Keratinocyte (primary cell): ENCODE results near the gene KRR1. TPM values are rescaled to one million over a fixed set of nuclear protein-coding genes. Genes with fewer than 3 reads are reported as not detected.
"Not testable (repeated sequence)": the region's sequence is repeated elsewhere in the genome, so short reads cannot be mapped to it uniquely, and the experiment has no call there.

Source experiments
- DNase-seq: peaks from one replicate; pipeline ENCODE4 v3.0.0-alpha.2; 2011; ENCODE audit warnings: low read depth, missing footprints, low spot score
- FAIRE-seq: peaks from 2 replicates; lab custom pipeline; 2011; peaks lifted over from hg19 to GRCh38; lab: Jason Lieb, UNC
- H2AFZ ChIP-seq: 2 replicates; pipeline ENCODE4 v1.6.0; 2012; ENCODE audit warnings: low read length, control low read depth, inconsistent platforms; ENCODE audit not compliant: control insufficient read depth
- H3K27ac ChIP-seq: 2 replicates; pipeline ENCODE4 v1.5.1; 2011; ENCODE audit warnings: low read length; ENCODE audit not compliant: control insufficient read depth, insufficient read depth
- H3K27me3 ChIP-seq: 3 replicates; pipeline ENCODE4 v1.6.0; 2011; ENCODE audit warnings: low read length; ENCODE audit not compliant: control insufficient read depth, insufficient read depth; ENCODE audit errors: extremely low read depth
- H3K36me3 ChIP-seq, 2 experiments: 2 replicates in 1 of 2; 3 replicates in 1 of 2; pipeline ENCODE4 v1.5.1; 2011; ENCODE audit warnings: low read length in 2 of 2, mild to moderate bottlenecking in 1 of 2; ENCODE audit not compliant: control insufficient read depth in 2 of 2, insufficient read depth in 2 of 2; ENCODE audit errors: extremely low read depth in 1 of 2
- H3K4me1 ChIP-seq: 3 replicates; pipeline ENCODE4 v1.5.1; 2011; ENCODE audit warnings: low read length; ENCODE audit not compliant: control insufficient read depth, insufficient read depth; ENCODE audit errors: extremely low read depth
- H3K4me2 ChIP-seq: 3 replicates; pipeline ENCODE4 v1.6.0; 2011; ENCODE audit warnings: low read depth, low read length; ENCODE audit not compliant: control insufficient read depth, insufficient read depth; ENCODE audit errors: extremely low read depth
- H3K4me3 ChIP-seq, 3 experiments: fragments of 200-600 bp in 1 of 3; sonication (generic) in 1 of 3; 2 replicates in 2 of 3; 3 replicates in 1 of 3; pipeline ENCODE4 v1.5.1; 2011 to 2016; ENCODE audit warnings: low read length in 3 of 3, mild to moderate bottlenecking in 3 of 3, control low read depth in 2 of 3, inconsistent platforms in 1 of 3, low read depth in 1 of 3, mixed read lengths in 1 of 3, mixed run types in 1 of 3, moderate library complexity in 1 of 3; ENCODE audit not compliant: control insufficient read depth in 2 of 3, insufficient read depth in 2 of 3; ENCODE audit errors: extremely low read depth in 1 of 3
- H3K79me2 ChIP-seq: 2 replicates; pipeline ENCODE4 v1.6.0; 2012; ENCODE audit warnings: low read length; ENCODE audit not compliant: control insufficient read depth, insufficient read depth
- H3K9ac ChIP-seq: 3 replicates; pipeline ENCODE4 v1.6.0; 2011; ENCODE audit warnings: low read length; ENCODE audit not compliant: control insufficient read depth, insufficient read depth; ENCODE audit errors: extremely low read depth
- H3K9me1 ChIP-seq: 3 replicates; pipeline ENCODE4 v1.6.0; 2011; ENCODE audit warnings: low read length; ENCODE audit not compliant: control insufficient read depth, insufficient read depth; ENCODE audit errors: extremely low read depth
- H3K9me3 ChIP-seq: 2 replicates; pipeline ENCODE4 v1.5.1; 2012; ENCODE audit warnings: low read depth, low read length; ENCODE audit not compliant: control insufficient read depth
- H4K20me1 ChIP-seq: 3 replicates; pipeline ENCODE4 v1.6.0; 2011; ENCODE audit warnings: low read length; ENCODE audit not compliant: control insufficient read depth, insufficient read depth; ENCODE audit errors: extremely low read depth
- CTCF ChIP-seq, 3 experiments: IDR thresholded peaks in 1 of 3; conservative IDR thresholded peaks in 1 of 3; optimal IDR thresholded peaks in 1 of 3; 2 replicates in 2 of 3; 3 replicates in 1 of 3; pipeline versions ENCODE3 to v1.5.1; 2011; ENCODE audit warnings: low read length in 3 of 3, mild to moderate bottlenecking in 3 of 3, moderate library complexity in 2 of 3, control low read depth in 1 of 3, inconsistent platforms in 1 of 3; ENCODE audit not compliant: insufficient read depth in 2 of 3; ENCODE audit errors: extremely low read depth in 1 of 3
- EZH2 ChIP-seq: IDR thresholded peaks from one replicate; pipeline ENCODE4 v1.6.1; 2012; ENCODE audit warnings: inconsistent platforms, mild to moderate bottlenecking, low read length, moderate library complexity
- dilution Hi-C: fragments of 300-500 bp; cut with MboI; formaldehyde crosslinking; loops from one replicate; pipeline ENCODE4 v1.7.0; 2020; ENCODE audit warnings: low sequenced_read_pairs; ENCODE audit not compliant: extremely low pct_ligation_motif_present
- polyA plus RNA-seq, 5 experiments: library from polyadenylated mRNA; depleted of rRNA in 3 of 5; stranded (reverse) in 3 of 5; stranded (forward) in 1 of 5; unstranded in 1 of 5; fragments of >200 nt; gene quantifications; 1 replicate in 1 of 5; 2 replicates in 3 of 5; 3 replicates in 1 of 5; pipeline versions ENCODE4 v1.2.1 to v1.2.3, GENCODE V29; 2011 to 2012; ENCODE audit warnings: missing spikeins in 2 of 5, low read depth in 1 of 5, low replicate concordance in 1 of 5

The KRR1 gene
- polyA plus RNA-seq, 1 donor (not counting 4 experiments of a cell fraction or from before 2014, with no cell fraction given): 74.7 TPM

GRCh38 chr12:75487308-75487707 lies 24.1 kb downstream of the KRR1 start:
- no peaks in the 10 kb centered on the region for H3K9me1 ChIP-seq
- H3K4me3 ChIP-seq: no peak overlapping the region
- DNase-seq (no peak), FAIRE-seq (no peak)
- no peaks in the 10 kb centered on the region for H3K36me3 ChIP-seq
- H4K20me1 ChIP-seq: no peaks in the 10 kb centered on the region
- no peaks in the 10 kb centered on the region for H3K27me3 ChIP-seq
- no peaks in the 10 kb centered on the region for H3K79me2 ChIP-seq
- no peak overlapping the region for H3K9ac ChIP-seq
- H3K4me1 ChIP-seq: peaks cover 15% of the 10 kb centered on the region
- no peak overlapping the region for H3K4me2 ChIP-seq
- H2AFZ ChIP-seq: no peak overlapping the region
- H3K27ac ChIP-seq: no peak overlapping the region
- TF ChIP-seq EZH2 (no peak), CTCF (optimal IDR thresholded peaks at IDR 0.05 in 1 of 3, IDR thresholded peaks at IDR 0.05 in 1 of 3, conservative IDR thresholded peaks at IDR 0.05 in 1 of 3; ENCODE audit: extremely low read depth in 1 of 3, insufficient read depth in 2 of 3, low read length in 3 of 3) (no peak)
- dilution Hi-C loops: no loop called here
- no peaks in the 10 kb centered on the region for H3K9me3 ChIP-seq

- H3K36me3 ChIP-seq, H3K9me3 ChIP-seq, H3K4me2 ChIP-seq, H3K79me2 ChIP-seq, H3K9me1 ChIP-seq, dilution Hi-C loops, H3K9ac ChIP-seq, DNase-seq, FAIRE-seq, H3K27me3 ChIP-seq, H3K27ac ChIP-seq, H4K20me1 ChIP-seq, H3K4me3 ChIP-seq, H2AFZ ChIP-seq: not testable (repeated sequence)
- H3K4me1 ChIP-seq: peaks cover 15% of the 10 kb centered on the region
These were observed 27.0 kb downstream of the KRR1 start for GRCh38 chr12:75484450-75484849.

GRCh38 chr12:75483431-75483830 lies 28.0 kb downstream of the KRR1 start:
- dilution Hi-C loops: no loop called here
- no peak for FAIRE-seq
- no peaks in the 10 kb centered on the region for H3K9me1 ChIP-seq

More at GRCh38 chr12:75483431-75483830, 28.0 kb downstream of the KRR1 start:
- H3K4me2 ChIP-seq: no peak overlapping the region
- no peaks in the 10 kb centered on the region for H3K79me2 ChIP-seq
- no peaks in the 10 kb centered on the region for H4K20me1 ChIP-seq
- TF ChIP-seq EZH2 (no peak), CTCF (optimal IDR thresholded peaks at IDR 0.05 in 1 of 3, IDR thresholded peaks at IDR 0.05 in 1 of 3, conservative IDR thresholded peaks at IDR 0.05 in 1 of 3; ENCODE audit: extremely low read depth in 1 of 3, insufficient read depth in 2 of 3, low read length in 3 of 3) (no peak)
- no peak overlapping the region for H3K27ac ChIP-seq
- H3K9me3 ChIP-seq: no peaks in the 10 kb centered on the region
- H3K36me3 ChIP-seq: no peaks in the 10 kb centered on the region
- H3K4me1 ChIP-seq: peaks cover 9% of the 10 kb centered on the region
- H3K9ac ChIP-seq: no peak overlapping the region
- no peak overlapping the region for H2AFZ ChIP-seq
- DNase-seq: no peak
- H3K4me3 ChIP-seq: no peak overlapping the region
- no peaks in the 10 kb centered on the region for H3K27me3 ChIP-seq
